B cell (primary cell): ENCODE data around the gene GSTA2. TPM values are rescaled to one million over a fixed set of nuclear protein-coding genes. Genes with fewer than 3 reads are reported as not detected.
A peak's percentile ranks its signal among the peaks of the same experiment; 100 is the strongest.

Source experiments
- ATAC-seq: fragments of 200-7000 bp; cut with Tn5 transposase; one replicate; pipeline ENCODE4 v1.10.0; 2021; ENCODE audit warnings: low read depth, mild to moderate bottlenecking, moderate number of reproducible peaks, moderate library complexity
- CTCF ChIA-PET: fragments of 350-600 bp; sonication (Branson Sonifier 250); formaldehyde crosslinking; loops from one replicate; lab custom pipeline; 2021; ENCODE audit warnings: antibody characterized with exemption, inconsistent platforms; lab: Charles Lee
- POLR2A ChIA-PET: fragments of 350-600 bp; sonication (Branson Sonifier 250); formaldehyde crosslinking; loops from one replicate; lab custom pipeline; 2021; ENCODE audit warnings: antibody characterized with exemption; lab: Charles Lee
- DNase-seq: peaks from one replicate; pipeline ENCODE4 v3.0.0; 2013
- H2AFZ ChIP-seq: 2 replicates; pipeline ENCODE4 v1.6.1; 2012; ENCODE audit warnings: mild to moderate bottlenecking, low read depth, low read length; ENCODE audit not compliant: insufficient read depth, poor library complexity, severe bottlenecking
- H3K27ac ChIP-seq, 2 donors: 1 replicate in 1 of 2; 2 replicates in 1 of 2; pipeline ENCODE4 v1.5.1; 2012 to 2013; ENCODE audit warnings: low read length in 2 of 2, mild to moderate bottlenecking in 2 of 2, moderate library complexity in 1 of 2
- H3K27me3 ChIP-seq, 4 experiments: fragments of 200-600 bp in 1 of 4; sonication (generic) in 1 of 4; replicated peaks in 1 of 4; 1 replicate in 2 of 4; 2 replicates in 2 of 4; pipeline versions ENCODE4 v1.6.1 to v1.7.0; 2013 to 2016; ENCODE audit warnings: low read length in 3 of 4, mild to moderate bottlenecking in 2 of 4, mixed read lengths in 1 of 4, moderate library complexity in 1 of 4; ENCODE audit not compliant: insufficient read depth in 4 of 4, control insufficient read depth in 3 of 4; ENCODE audit errors: control extremely low read depth in 1 of 4
- H3K36me3 ChIP-seq, 2 experiments: replicated peaks in 1 of 2; 1 replicate in 1 of 2; 2 replicates in 1 of 2; pipeline versions ENCODE4 v1.6.1 to v1.7.1; 2013; ENCODE audit warnings: low read length in 1 of 2; ENCODE audit not compliant: insufficient read depth in 2 of 2, control insufficient read depth in 1 of 2; ENCODE audit errors: control extremely low read depth in 1 of 2, extremely low read depth in 1 of 2
- H3K4me1 ChIP-seq, 2 donors: fragments of 200-600 bp in 1 of 2; sonication (generic) in 1 of 2; 1 replicate in 1 of 2; 2 replicates in 1 of 2; pipeline versions ENCODE4 v1.5.1 to v1.6.1; 2013 to 2017; ENCODE audit warnings: low read length in 2 of 2; ENCODE audit not compliant: control insufficient read depth in 2 of 2, insufficient read depth in 2 of 2
- H3K4me2 ChIP-seq: replicated peaks from 2 replicates; pipeline ENCODE3; 2012; ENCODE audit warnings: mild to moderate bottlenecking, low read depth, low read length; ENCODE audit not compliant: poor library complexity, severe bottlenecking
- H3K4me3 ChIP-seq, 5 experiments: fragments of 200-600 bp in 1 of 5; sonication (generic) in 1 of 5; 1 replicate in 3 of 5; 2 replicates in 2 of 5; pipeline versions ENCODE4 v1.5.1 to v1.7.0; 2011 to 2016; ENCODE audit warnings: low read length in 4 of 5, mild to moderate bottlenecking in 4 of 5, low read depth in 2 of 5, control low read depth in 1 of 5, moderate library complexity in 1 of 5; ENCODE audit not compliant: insufficient read depth in 1 of 5; ENCODE audit errors: control extremely low read depth in 1 of 5, extremely low read depth in 1 of 5
- H3K79me2 ChIP-seq: fragments of 200-600 bp; sonication (generic); one replicate; pipeline ENCODE4 v1.6.0; 2016; ENCODE audit warnings: low read length; ENCODE audit not compliant: control insufficient read depth, insufficient read depth
- H3K9ac ChIP-seq: fragments of 200-600 bp; sonication (generic); 2 replicates; pipeline ENCODE4 v1.6.1; 2017; ENCODE audit warnings: mild to moderate bottlenecking, low read length, moderate library complexity
- H3K9me3 ChIP-seq, 3 donors: one replicate each; pipeline versions ENCODE4 v1.6.1 to v1.7.1; 2013; ENCODE audit warnings: low read length in 2 of 3; ENCODE audit not compliant: control insufficient read depth in 2 of 3, insufficient read depth in 1 of 3; ENCODE audit errors: control extremely low read depth in 1 of 3
- H4K20me1 ChIP-seq: 2 replicates; pipeline ENCODE4 v1.6.0; 2012; ENCODE audit warnings: mild to moderate bottlenecking, low read length; ENCODE audit not compliant: insufficient read depth, control insufficient read depth, poor library complexity, severe bottlenecking
- H3K27ac Mint-ChIP-seq: one replicate; pipeline ENCODE4 v1.8.0; 2021; ENCODE audit warnings: mixed read lengths
- H3K27me3 Mint-ChIP-seq: one replicate; pipeline ENCODE4 v1.8.0; 2021; ENCODE audit warnings: mixed read lengths
- H3K4me1 Mint-ChIP-seq: one replicate; pipeline ENCODE4 v1.8.0; 2021; ENCODE audit warnings: mixed read lengths
- H3K4me3 Mint-ChIP-seq: one replicate; pipeline ENCODE4 v1.8.0; 2021; ENCODE audit warnings: mixed read lengths
- H3K9me3 Mint-ChIP-seq: one replicate; pipeline ENCODE4 v1.8.0; 2022; ENCODE audit warnings: mixed read lengths; ENCODE audit not compliant: insufficient read depth
- CTCF ChIP-seq: fragments of 200-600 bp; IDR thresholded peaks from one replicate; pipeline ENCODE4 v1.8.0; 2022; ENCODE audit warnings: antibody characterized with exemption, mild to moderate bottlenecking
- EZH2 ChIP-seq: IDR thresholded peaks from 2 replicates; pipeline ENCODE4 v1.6.1; 2012; ENCODE audit warnings: borderline replicate concordance, low read depth, mild to moderate bottlenecking, moderate library complexity, low read length; ENCODE audit not compliant: insufficient read depth, poor library complexity, severe bottlenecking
- WGBS: methylation state at CpG from one replicate; pipeline ENCODE4 v1.1.5; 2013; ENCODE audit warnings: missing lambda C conversion rate; ENCODE audit not compliant: insufficient coverage; 5-methylcytosine and 5-hydroxymethylcytosine counted together
- intact Hi-C: fragments of 100-400 bp; cut with micrococcal nuclease; formaldehyde crosslinking; loops from one replicate; pipeline ENCODE4 v1.10.0; 2022
- polyA plus RNA-seq: library from polyadenylated mRNA; depleted of rRNA; stranded (reverse); fragments of >200 nt; gene quantifications from 2 replicates; pipeline ENCODE4 v1.2.3, GENCODE V29; 2012
- total RNA-seq, 2 donors: library from RNA; stranded (reverse); fragments of 120-200 nt in 1 of 2; gene quantifications; 1 replicate in 1 of 2; 2 replicates in 1 of 2; pipeline versions ENCODE4 v1.2.3 to v1.2.4, GENCODE V29; 2013 to 2022

GSTA2 gene
- total and polyA plus RNA-seq, 2 donors (not counting 1 experiment from before 2014, with no cell fraction given): not detected

- Histone ChIP-seq H3K9me3 (no peaks in the 10 kb centered on the region), H3K27ac (no peak overlapping the region), H3K4me2 (no peak overlapping the region), H3K4me3 (no peak overlapping the region), H3K36me3 (no peaks in the 10 kb centered on the region), H3K9ac (no peak overlapping the region), H3K4me1 (peaks cover 0 to 3% of the 10 kb centered on the region in 2 donors), H4K20me1 (no peaks in the 10 kb centered on the region), H2AFZ (no peak overlapping the region), H3K79me2 (no peaks in the 10 kb centered on the region), H3K27me3 (peaks cover 0 to 4% (median 2%) of the 10 kb centered on the region in 4 experiments)
- no peak overlapping the region for H3K4me3 Mint-ChIP-seq
- no CpG with 5 or more reads among the region's 3 CpGs for WGBS
- ATAC-seq (no peak), DNase-seq (no peak)
- H3K9me3 Mint-ChIP-seq: no peaks in the 10 kb centered on the region
- intact Hi-C loops: no loop called here
- H3K4me1 Mint-ChIP-seq: peaks cover 6% of the 10 kb centered on the region
- H3K27me3 Mint-ChIP-seq: peaks cover 12% of the 10 kb centered on the region
- H3K27ac Mint-ChIP-seq: no peak overlapping the region
- TF ChIP-seq EZH2 (no peak), CTCF (no peak)
- CTCF ChIA-PET: interaction anchor here (0.5 to 1.4 kb wide), 6 partner anchors 9 to 1003 kb away, joined by 3 to 7 read pairs (median 4); no protein-coding TSS in a partner anchor
- POLR2A ChIA-PET: no interaction called here
Measured at GRCh38 chr6:52725143-52725534, 38.1 kb downstream of the GSTA2 start.

GRCh38 chr6:52724406-52725121, 38.7 kb downstream of the GSTA2 start:
- no peaks in the 10 kb centered on the region for H3K36me3 ChIP-seq
- H2AFZ ChIP-seq: no peak overlapping the region
- H3K79me2 ChIP-seq: no peaks in the 10 kb centered on the region
- ATAC-seq (peak; percentile 89), DNase-seq (peak; percentile 53)
- H3K4me3 ChIP-seq: no peak overlapping the region
- intact Hi-C loops: no loop called here
- ChIA-PET POLR2A (no interaction called here), CTCF (interaction anchor here (0.5 to 1.4 kb wide), 5 partner anchors 9 to 1004 kb away, joined by 3 to 7 read pairs (median 4); no protein-coding TSS in a partner anchor)
- no peak for TF ChIP-seq EZH2
- peak; percentile 64 for TF ChIP-seq CTCF
- Mint-ChIP-seq H3K4me1 (peaks cover 6% of the 10 kb centered on the region), H3K27ac (no peak overlapping the region), H3K9me3 (no peaks in the 10 kb centered on the region), H3K27me3 (peaks cover 12% of the 10 kb centered on the region), H3K4me3 (no peak overlapping the region)
- whole genome bisulfite sequencing: 72% methylated on average over 13 of the region's 13 CpGs
- H3K9me3 ChIP-seq: no peaks in the 10 kb centered on the region
- no peak overlapping the region for H3K27ac ChIP-seq
- H4K20me1 ChIP-seq: no peaks in the 10 kb centered on the region
- no peak overlapping the region for H3K9ac ChIP-seq
- peak overlapping the region; percentile 2 for H3K4me2 ChIP-seq
- H3K4me1 ChIP-seq: peaks cover 0 to 3% of the 10 kb centered on the region in 2 donors
- peaks cover 0 to 4% (median 2%) of the 10 kb centered on the region in 4 experiments for H3K27me3 ChIP-seq
